WTC11 (cell line): ENCODE measurements around the gene LIN7A. TPM values are rescaled to one million over a fixed set of nuclear protein-coding genes. Genes with fewer than 3 reads are reported as not detected.

ENCODE experiments used
- ATAC-seq: fragments of 200-7000 bp; cut with Tn5 transposase; 2 replicates; pipeline ENCODE4 v1.10.0; 2021; ENCODE audit warnings: mild to moderate bottlenecking, moderate library complexity
- CTCF ChIA-PET: fragments of 300-600 bp; sonication (Branson Sonifier 250); formaldehyde crosslinking; loops from one replicate; lab custom pipeline; 2021; ENCODE audit warnings: antibody characterized with exemption; lab: Charles Lee
- POLR2A ChIA-PET: fragments of 350-600 bp; sonication (Branson Sonifier 250); formaldehyde crosslinking; loops from one replicate; lab custom pipeline; 2021; ENCODE audit warnings: antibody characterized with exemption; lab: Charles Lee
- DNase-seq: peaks from one replicate; pipeline ENCODE4 v3.0.0; 2021; ENCODE audit warnings: low spot score
- H3K27ac Mint-ChIP-seq: 2 replicates; pipeline ENCODE4 v1.8.0; 2021; ENCODE audit warnings: mixed read lengths
- H3K27me3 Mint-ChIP-seq: 2 replicates; pipeline ENCODE4 v1.8.0; 2021; ENCODE audit warnings: low read depth, mild to moderate bottlenecking, moderate library complexity, mixed read lengths
- H3K36me3 Mint-ChIP-seq: 2 replicates; pipeline ENCODE4 v1.8.0; 2021; ENCODE audit warnings: mixed read lengths
- H3K4me1 Mint-ChIP-seq: 2 replicates; pipeline ENCODE4 v1.8.0; 2022; ENCODE audit warnings: mixed read lengths
- H3K4me3 Mint-ChIP-seq: 2 replicates; pipeline ENCODE4 v1.8.0; 2021; ENCODE audit warnings: mild to moderate bottlenecking, moderate library complexity, mixed read lengths
- H3K9me3 Mint-ChIP-seq: 2 replicates; pipeline ENCODE4 v1.8.0; 2021; ENCODE audit warnings: mixed read lengths
- AFF4 ChIP-seq: sonication (generic); formaldehyde crosslinking; IDR thresholded peaks from 2 replicates; pipeline ENCODE4 v1.8.1; 2023; ENCODE audit warnings: mild to moderate bottlenecking, missing genetic modification reagents, borderline replicate concordance
- AR ChIP-seq: fragments of 250-450 bp; sonication (Bioruptor Pico); IDR thresholded peaks from 2 replicates; pipeline ENCODE4 v1.9.0; 2021; ENCODE audit warnings: mild to moderate bottlenecking
- ARID4B ChIP-seq: sonication (generic); formaldehyde crosslinking; IDR thresholded peaks from 2 replicates; pipeline ENCODE4 v1.8.0; 2023; ENCODE audit warnings: missing genetic modification reagents, mild to moderate bottlenecking, borderline replicate concordance
- ATF2 ChIP-seq: sonication (generic); formaldehyde crosslinking; IDR thresholded peaks from 2 replicates; pipeline ENCODE4 v1.8.1; 2022; ENCODE audit warnings: low read depth, missing genetic modification reagents, borderline replicate concordance
- CDX4 ChIP-seq: fragments of 250-450 bp; sonication (Bioruptor Pico); IDR thresholded peaks from 2 replicates; pipeline ENCODE4 v1.9.0; 2021; ENCODE audit warnings: moderate library complexity, mild to moderate bottlenecking, inconsistent platforms, borderline replicate concordance
- ERG ChIP-seq: fragments of 250-450 bp; sonication (Bioruptor Pico); IDR thresholded peaks from 2 replicates; pipeline ENCODE4 v1.8.0; 2021; ENCODE audit warnings: mild to moderate bottlenecking
- HMGA2 ChIP-seq: fragments of 250-450 bp; sonication (Bioruptor Pico); IDR thresholded peaks from 2 replicates; pipeline ENCODE4 v1.4.0; 2021; ENCODE audit warnings: mild to moderate bottlenecking, moderate library complexity
- HMGXB4 ChIP-seq: sonication (generic); formaldehyde crosslinking; IDR thresholded peaks from 2 replicates; pipeline ENCODE4 v1.8.1; 2023; ENCODE audit warnings: mild to moderate bottlenecking, moderate library complexity, missing genetic modification reagents
- JUN ChIP-seq: sonication (generic); formaldehyde crosslinking; IDR thresholded peaks from 2 replicates; pipeline ENCODE4 v1.8.0; 2023; ENCODE audit warnings: mild to moderate bottlenecking, missing genetic modification reagents
- MXD4 ChIP-seq: fragments of 250-450 bp; sonication (Bioruptor Pico); IDR thresholded peaks from 2 replicates; pipeline ENCODE4 v1.8.0; 2021; ENCODE audit warnings: mild to moderate bottlenecking, moderate library complexity, borderline replicate concordance
- NFYB ChIP-seq: sonication (generic); formaldehyde crosslinking; conservative IDR thresholded peaks from 2 replicates; pipeline ENCODE4 v1.8.0; 2022; ENCODE audit warnings: low read depth, missing genetic modification reagents
- NR2C2 ChIP-seq: sonication (generic); formaldehyde crosslinking; IDR thresholded peaks from 2 replicates; pipeline ENCODE4 v1.8.0; 2022; ENCODE audit warnings: mild to moderate bottlenecking, missing genetic modification reagents
- TEAD1 ChIP-seq: sonication (generic); formaldehyde crosslinking; IDR thresholded peaks from 2 replicates; pipeline ENCODE4 v1.8.0; 2022; ENCODE audit warnings: mild to moderate bottlenecking, missing genetic modification reagents
- USF1 ChIP-seq: sonication (generic); formaldehyde crosslinking; IDR thresholded peaks from 2 replicates; pipeline ENCODE4 v1.8.0; 2022; ENCODE audit warnings: mild to moderate bottlenecking, missing genetic modification reagents
- ZNF219 ChIP-seq: sonication (generic); formaldehyde crosslinking; IDR thresholded peaks from 2 replicates; pipeline ENCODE4 v1.8.0; 2023; ENCODE audit warnings: missing genetic modification reagents, mild to moderate bottlenecking, borderline replicate concordance
- ZNF317 ChIP-seq: sonication (generic); formaldehyde crosslinking; IDR thresholded peaks from 2 replicates; pipeline ENCODE4 v1.8.1; 2023; ENCODE audit warnings: low read depth, mild to moderate bottlenecking, moderate library complexity, missing genetic modification reagents, borderline replicate concordance
- ZNF396 ChIP-seq: fragments of 250-450 bp; sonication (Bioruptor Pico); IDR thresholded peaks from 2 replicates; pipeline ENCODE4 v1.8.0; 2021; ENCODE audit warnings: mild to moderate bottlenecking, moderate library complexity, borderline replicate concordance
- ZNF416 ChIP-seq: fragments of 250-450 bp; sonication (Bioruptor Pico); IDR thresholded peaks from 2 replicates; pipeline ENCODE4 v1.9.0; 2021; ENCODE audit warnings: mild to moderate bottlenecking, inconsistent platforms
- ZNF671 ChIP-seq: fragments of 250-450 bp; sonication (Bioruptor Pico); IDR thresholded peaks from 2 replicates; pipeline ENCODE4 v1.8.0; 2021; ENCODE audit warnings: mild to moderate bottlenecking
- total RNA-seq: library from RNA; stranded (reverse); gene quantifications from 3 replicates; pipeline ENCODE4 v1.2.3, GENCODE V29; 2021

LIN7A gene
- total RNA-seq, 1 experiment from 2014 or later: 8.5 TPM

- TF ChIP-seq ARID4B (CRISPR knock-in tag): no peak
- no peak for TF ChIP-seq JUN
- TF ChIP-seq NR2C2 (CRISPR knock-in tag): no peak
- no peak for TF ChIP-seq ZNF219 (CRISPR knock-in tag)
- no peak for TF ChIP-seq HMGA2 (CRISPR knock-in tag)
Observed at GRCh38 chr12:80977346-80977745, 39.6 kb upstream of the LIN7A start (continued).

GRCh38 chr12:80968326-80968725 lies 30.6 kb upstream of the LIN7A start:
- H3K27ac Mint-ChIP-seq: no peak overlapping the region
- no peaks in the 10 kb centered on the region for H3K27me3 Mint-ChIP-seq
- H3K9me3 Mint-ChIP-seq: no peaks in the 10 kb centered on the region
- no peak for ATAC-seq
- H3K36me3 Mint-ChIP-seq: no peaks in the 10 kb centered on the region
- no peak for DNase-seq
- peaks cover 5% of the 10 kb centered on the region for H3K4me1 Mint-ChIP-seq
- ChIA-PET CTCF (interaction anchor here (1.3 kb wide), 1 partner anchor 131 kb away, joined by 3 read pairs; no protein-coding TSS in a partner anchor), POLR2A (interaction anchor here (0.7 kb wide), 1 partner anchor 673 kb away, joined by 3 read pairs; no protein-coding TSS in a partner anchor)
- H3K4me3 Mint-ChIP-seq: no peak overlapping the region
- no peak for TF ChIP-seq ERG (CRISPR knock-in tag)
- TF ChIP-seq USF1 (CRISPR knock-in tag): no peak
- TF ChIP-seq ZNF317 (CRISPR knock-in tag): no peak
- TF ChIP-seq CDX4 (CRISPR knock-in tag): no peak
- no peak for TF ChIP-seq AFF4
- TF ChIP-seq ZNF671 (CRISPR knock-in tag): no peak
- TF ChIP-seq AR (CRISPR knock-in tag): no peak
- no peak for TF ChIP-seq NFYB (CRISPR knock-in tag)
- no peak for TF ChIP-seq ZNF396 (CRISPR knock-in tag)
- TF ChIP-seq MXD4 (CRISPR knock-in tag): no peak
- TF ChIP-seq HMGXB4 (CRISPR knock-in tag): no peak
- TF ChIP-seq ZNF416 (CRISPR knock-in tag): no peak
- no peak for TF ChIP-seq ZNF219 (CRISPR knock-in tag)
- no peak for TF ChIP-seq TEAD1 (CRISPR knock-in tag)
- no peak for TF ChIP-seq ATF2 (CRISPR knock-in tag)
